Loucy (cell line): Measurements from ENCODE around the gene LGALS3BP.
A peak's percentile ranks its signal among the peaks of the same experiment; 100 is the strongest.

Experiments
- H2AFZ ChIP-seq: fragments of 200-600 bp; sonication (generic); 2 replicates; pipeline ENCODE4 v1.6.0; 2016; ENCODE audit warnings: antibody characterized with exemption, mild to moderate bottlenecking, low read length, moderate library complexity
- H3F3A ChIP-seq: fragments of 200-600 bp; 2 replicates; pipeline ENCODE4 v1.6.0; 2016; ENCODE audit warnings: antibody characterized with exemption, low read depth, mild to moderate bottlenecking
- H3K27me3 ChIP-seq: fragments of 200-600 bp; sonication (generic); 2 replicates; pipeline ENCODE4 v1.6.1; 2014; ENCODE audit warnings: low read length, mild to moderate bottlenecking; ENCODE audit not compliant: insufficient read depth, poor library complexity, severe bottlenecking
- H3K36me3 ChIP-seq: fragments of 200-600 bp; sonication (generic); 2 replicates; pipeline ENCODE4 v1.6.1; 2016; ENCODE audit warnings: low read length; ENCODE audit not compliant: insufficient read depth
- H3K4me1 ChIP-seq: fragments of 200-600 bp; sonication (generic); 2 replicates; pipeline ENCODE4 v1.5.1; 2014; ENCODE audit warnings: low read length, mild to moderate bottlenecking; ENCODE audit not compliant: insufficient read depth, poor library complexity, severe bottlenecking
- H3K4me2 ChIP-seq: fragments of 200-600 bp; sonication (generic); 2 replicates; pipeline ENCODE4 v1.6.0; 2014; ENCODE audit warnings: antibody characterized with exemption, low read length, low read depth, mild to moderate bottlenecking; ENCODE audit not compliant: poor library complexity, severe bottlenecking
- H3K4me3 ChIP-seq: fragments of 200-600 bp; sonication (generic); 2 replicates; pipeline ENCODE4 v1.5.1; 2014; ENCODE audit warnings: low read length, mild to moderate bottlenecking, mixed read lengths; ENCODE audit not compliant: poor library complexity, severe bottlenecking
- H3K79me2 ChIP-seq: fragments of 200-600 bp; sonication (generic); 2 replicates; pipeline ENCODE4 v1.6.1; 2014; ENCODE audit warnings: low read length; ENCODE audit not compliant: insufficient read depth
- H3K9ac ChIP-seq: fragments of 200-600 bp; sonication (generic); 2 replicates; pipeline ENCODE4 v1.6.0; 2014; ENCODE audit warnings: mild to moderate bottlenecking, low read depth, low read length, moderate library complexity; ENCODE audit not compliant: poor library complexity, severe bottlenecking
- H3K9me2 ChIP-seq: fragments of 200-600 bp; sonication (generic); replicated peaks from 2 replicates; pipeline ENCODE4 v1.6.1; 2016; ENCODE audit warnings: low read depth, low read length, mixed read lengths
- H3K9me3 ChIP-seq: fragments of 200-600 bp; sonication (generic); 2 replicates; pipeline ENCODE4 v1.6.1; 2014; ENCODE audit warnings: mild to moderate bottlenecking, antibody characterized with exemption, low read length, low read depth; ENCODE audit not compliant: insufficient read depth
- H4K20me1 ChIP-seq: fragments of 200-600 bp; sonication (generic); 2 replicates; pipeline ENCODE4 v1.6.0; 2014; ENCODE audit warnings: antibody characterized with exemption, low read length, mild to moderate bottlenecking; ENCODE audit not compliant: insufficient read depth, poor library complexity, severe bottlenecking
- EZH2phosphoT487 ChIP-seq: fragments of 200-600 bp; IDR thresholded peaks from 2 replicates; pipeline ENCODE4 v1.6.1; 2018; ENCODE audit warnings: antibody characterized with exemption, mild to moderate bottlenecking, moderate library complexity, borderline replicate concordance
- TF ChIP-seq, protein P1 (sequence below): fragments of 200-600 bp; sonication (generic); conservative IDR thresholded peaks from 2 replicates; pipeline ENCODE4 v1.5.1; 2014; ENCODE audit warnings: mild to moderate bottlenecking, antibody characterized with exemption, low read length

LGALS3BP gene

DNA sequence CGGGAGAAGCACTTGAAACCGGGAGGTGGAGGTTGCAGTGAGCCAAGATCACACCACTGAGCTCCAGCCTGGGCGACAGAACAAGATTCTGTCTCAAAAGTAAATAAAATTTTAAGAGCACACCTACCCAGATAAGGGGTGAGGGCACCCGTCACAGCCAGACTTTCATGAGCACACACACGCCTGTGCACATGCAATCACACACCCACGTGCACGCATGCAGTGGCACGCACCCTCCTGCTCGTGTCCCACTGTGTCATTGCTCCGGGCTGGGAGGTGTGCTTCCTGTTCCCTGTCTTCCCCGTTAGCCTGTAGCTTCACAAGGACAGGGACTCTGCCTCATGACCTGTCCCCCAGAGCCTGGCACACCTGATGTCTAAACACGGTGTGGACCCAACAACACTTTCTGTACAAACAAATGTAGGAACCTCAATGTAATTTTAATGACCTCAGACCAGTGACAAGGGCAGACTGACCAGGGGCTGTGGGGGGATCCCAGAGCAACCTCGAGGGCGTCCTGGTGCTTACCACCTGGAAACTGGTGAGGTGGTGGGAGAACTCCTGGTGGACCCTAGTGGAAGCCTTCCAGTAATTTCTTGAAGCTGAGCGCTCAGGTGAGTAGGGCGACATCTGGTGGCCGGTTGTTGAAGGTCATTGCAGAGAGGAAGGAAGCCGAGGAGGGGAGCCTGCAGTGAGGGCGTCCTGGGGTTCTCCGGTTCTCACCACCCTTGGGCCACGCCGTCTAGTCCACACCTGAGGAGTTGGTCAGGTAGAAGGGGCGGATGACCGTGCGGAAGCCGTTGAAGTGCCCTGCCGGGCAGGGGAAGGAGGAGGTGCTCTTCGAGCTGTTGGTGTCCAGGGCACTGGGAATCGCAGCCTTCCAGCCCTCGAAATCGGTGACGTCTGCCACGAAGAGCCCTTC is 8.6 kb downstream of the LGALS3BP start:
- Histone ChIP-seq H3K9me3 (no peaks in the 10 kb centered on the region), H3F3A (no peaks in the 10 kb centered on the region), H2AFZ (no peak overlapping the region), H3K9me2 (no peaks in the 10 kb centered on the region), H3K27me3 (no peaks in the 10 kb centered on the region), H4K20me1 (no peaks in the 10 kb centered on the region), H3K79me2 (no peaks in the 10 kb centered on the region), H3K4me2 (no peak overlapping the region), H3K4me1 (no peaks in the 10 kb centered on the region), H3K36me3 (no peaks in the 10 kb centered on the region), H3K4me3 (no peak overlapping the region), H3K9ac (no peak overlapping the region)
- TF ChIP-seq EZH2phosphoT487 = no peak
- TF ChIP-seq, protein P1, sequence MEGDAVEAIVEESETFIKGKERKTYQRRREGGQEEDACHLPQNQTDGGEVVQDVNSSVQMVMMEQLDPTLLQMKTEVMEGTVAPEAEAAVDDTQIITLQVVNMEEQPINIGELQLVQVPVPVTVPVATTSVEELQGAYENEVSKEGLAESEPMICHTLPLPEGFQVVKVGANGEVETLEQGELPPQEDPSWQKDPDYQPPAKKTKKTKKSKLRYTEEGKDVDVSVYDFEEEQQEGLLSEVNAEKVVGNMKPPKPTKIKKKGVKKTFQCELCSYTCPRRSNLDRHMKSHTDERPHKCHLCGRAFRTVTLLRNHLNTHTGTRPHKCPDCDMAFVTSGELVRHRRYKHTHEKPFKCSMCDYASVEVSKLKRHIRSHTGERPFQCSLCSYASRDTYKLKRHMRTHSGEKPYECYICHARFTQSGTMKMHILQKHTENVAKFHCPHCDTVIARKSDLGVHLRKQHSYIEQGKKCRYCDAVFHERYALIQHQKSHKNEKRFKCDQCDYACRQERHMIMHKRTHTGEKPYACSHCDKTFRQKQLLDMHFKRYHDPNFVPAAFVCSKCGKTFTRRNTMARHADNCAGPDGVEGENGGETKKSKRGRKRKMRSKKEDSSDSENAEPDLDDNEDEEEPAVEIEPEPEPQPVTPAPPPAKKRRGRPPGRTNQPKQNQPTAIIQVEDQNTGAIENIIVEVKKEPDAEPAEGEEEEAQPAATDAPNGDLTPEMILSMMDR = peak; percentile 90

DNA sequence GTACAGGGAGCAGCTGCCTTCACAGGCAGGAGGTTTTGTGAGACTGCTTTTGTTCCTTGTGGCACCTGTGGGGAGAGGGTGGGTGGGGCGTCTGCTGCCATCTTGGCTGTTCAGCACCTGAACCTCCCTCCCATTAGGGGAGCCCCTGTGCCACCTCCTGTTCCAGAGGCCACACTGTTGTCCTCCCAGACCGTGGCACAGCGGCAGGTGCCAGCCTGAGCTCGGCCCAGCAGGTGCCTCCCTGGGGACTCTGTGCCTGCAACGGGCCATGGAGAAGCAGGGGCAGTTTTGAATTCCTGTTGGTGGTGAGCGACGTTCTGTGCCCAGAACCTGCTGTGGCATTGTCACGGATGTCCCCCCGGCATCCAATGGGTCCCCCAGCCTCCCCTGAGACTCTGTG is 9.9 kb downstream of the LGALS3BP start:
- H2AFZ ChIP-seq = no peak overlapping the region
- TF ChIP-seq, protein P1 = no peak
- no peak for TF ChIP-seq EZH2phosphoT487
- no peak overlapping the region for H3K9ac ChIP-seq
- no peak overlapping the region for H3K4me3 ChIP-seq
- no peaks in the 10 kb centered on the region for H3K9me2 ChIP-seq
- H3K79me2 ChIP-seq = no peaks in the 10 kb centered on the region
- no peaks in the 10 kb centered on the region for H3K27me3 ChIP-seq
- no peaks in the 10 kb centered on the region for H3K4me1 ChIP-seq
- no peaks in the 10 kb centered on the region for H3F3A ChIP-seq
- H4K20me1 ChIP-seq = no peaks in the 10 kb centered on the region
- H3K36me3 ChIP-seq = no peaks in the 10 kb centered on the region
- no peaks in the 10 kb centered on the region for H3K9me3 ChIP-seq
- H3K4me2 ChIP-seq = no peak overlapping the region

DNA sequence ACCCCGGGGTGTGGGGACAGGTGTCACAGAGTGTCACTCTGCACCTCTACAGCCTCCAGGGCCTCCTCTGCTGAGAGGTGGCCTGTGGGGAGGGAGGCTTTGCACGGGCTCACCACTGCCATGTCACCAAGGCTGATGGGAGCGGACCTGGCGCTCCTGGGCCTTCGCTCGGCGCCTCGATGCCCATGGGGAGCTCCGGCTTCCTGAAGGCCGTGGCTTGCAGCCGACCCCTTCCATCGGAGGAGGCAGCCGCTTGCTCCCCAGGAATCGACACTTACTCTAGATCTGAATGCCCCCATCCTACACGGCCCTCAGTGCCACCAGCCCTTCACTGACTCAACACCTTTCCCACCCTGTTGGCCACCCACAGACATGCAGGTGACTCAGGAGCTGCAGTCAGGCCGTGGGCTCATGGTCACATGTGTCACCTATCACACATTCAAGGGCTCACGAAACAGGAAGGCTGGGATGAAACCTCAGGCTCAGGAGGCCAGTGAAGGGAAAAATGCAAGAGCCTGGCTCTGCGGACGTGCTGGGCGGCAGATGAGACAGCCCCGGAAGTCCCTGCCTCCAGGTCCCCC is 11.9 kb downstream of the LGALS3BP start:
- Histone ChIP-seq H2AFZ (no peak overlapping the region), H3K27me3 (no peaks in the 10 kb centered on the region), H3K9me2 (no peaks in the 10 kb centered on the region), H3F3A (no peaks in the 10 kb centered on the region), H3K9me3 (no peaks in the 10 kb centered on the region), H3K9ac (no peak overlapping the region), H3K79me2 (no peaks in the 10 kb centered on the region), H3K4me3 (no peak overlapping the region), H3K36me3 (no peaks in the 10 kb centered on the region), H3K4me1 (no peaks in the 10 kb centered on the region), H4K20me1 (no peaks in the 10 kb centered on the region), H3K4me2 (no peak overlapping the region)
- TF ChIP-seq, protein P1 = no peak
- TF ChIP-seq EZH2phosphoT487 = no peak
